ENCODE data around the gene C10orf90.

Gene C10orf90

GRCh38 chr10:126684171-126684745, 13.8 kb upstream of the C10orf90 start:
- Histone ChIP-seq H3K9ac (ENCODE audit: insufficient read length) (no peak overlapping the region), H3K9me3 (ENCODE audit: low read depth, low read length) (no peaks in the 10 kb centered on the region), H3K36me3 (ENCODE audit: insufficient read depth, low read length) (no peaks in the 10 kb centered on the region), H3K4me3 (no peak overlapping the region), H3K27ac (no peak overlapping the region)
- no peak for DNase-seq (ENCODE audit: low read depth, low spot score)
- TF ChIP-seq POLR2AphosphoS5 (IDR thresholded peaks at IDR 0.05; ENCODE audit: borderline replicate concordance, low read depth, low read length), result no peak
- no peak for TF ChIP-seq EZH2 (IDR thresholded peaks at IDR 0.05)
- no peak for TF ChIP-seq FOXP2 (optimal IDR thresholded peaks at IDR 0.05; ENCODE audit: control extremely low read depth, extremely low read length, insufficient read depth)

GRCh38 chr10:126683466-126683865, 13.0 kb upstream of the C10orf90 start:
- Histone ChIP-seq H3K4me3 (no peak overlapping the region), H3K9me3 (ENCODE audit: low read depth, low read length) (no peaks in the 10 kb centered on the region), H3K9ac (ENCODE audit: insufficient read length) (no peak overlapping the region), H3K36me3 (ENCODE audit: insufficient read depth, low read length) (no peaks in the 10 kb centered on the region), H3K27ac (no peak overlapping the region)
- no peak for DNase-seq (ENCODE audit: low read depth, low spot score)
- no peak for TF ChIP-seq POLR2AphosphoS5 (IDR thresholded peaks at IDR 0.05; ENCODE audit: borderline replicate concordance, low read depth, low read length)
- no peak for TF ChIP-seq FOXP2 (optimal IDR thresholded peaks at IDR 0.05; ENCODE audit: control extremely low read depth, extremely low read length, insufficient read depth)
- TF ChIP-seq EZH2 (IDR thresholded peaks at IDR 0.05), result no peak

GRCh38 chr10:126675656-126676438, 5.4 kb upstream of the C10orf90 start:
- Histone ChIP-seq H3K27ac (no peak overlapping the region), H3K36me3 (ENCODE audit: insufficient read depth, low read length) (no peaks in the 10 kb centered on the region), H3K9me3 (ENCODE audit: low read depth, low read length) (no peaks in the 10 kb centered on the region), H3K4me3 (no peak overlapping the region), H3K9ac (ENCODE audit: insufficient read length) (no peak overlapping the region)
- DNase-seq (ENCODE audit: low read depth, low spot score), result no peak
- no peak for TF ChIP-seq FOXP2 (optimal IDR thresholded peaks at IDR 0.05; ENCODE audit: control extremely low read depth, extremely low read length, insufficient read depth)
- TF ChIP-seq POLR2AphosphoS5 (IDR thresholded peaks at IDR 0.05; ENCODE audit: borderline replicate concordance, low read depth, low read length), result no peak
- TF ChIP-seq EZH2 (IDR thresholded peaks at IDR 0.05), result no peak

GRCh38 chr10:126674741-126675515, 4.4 kb upstream of the C10orf90 start:
- Histone ChIP-seq H3K4me3 (no peak overlapping the region), H3K9me3 (ENCODE audit: low read depth, low read length) (no peaks in the 10 kb centered on the region), H3K9ac (ENCODE audit: insufficient read length) (no peak overlapping the region), H3K27ac (no peak overlapping the region), H3K36me3 (ENCODE audit: insufficient read depth, low read length) (no peaks in the 10 kb centered on the region)
- TF ChIP-seq FOXP2 (optimal IDR thresholded peaks at IDR 0.05; ENCODE audit: control extremely low read depth, extremely low read length, insufficient read depth) (no peak), POLR2AphosphoS5 (IDR thresholded peaks at IDR 0.05; ENCODE audit: borderline replicate concordance, low read depth, low read length) (no peak), EZH2 (IDR thresholded peaks at IDR 0.05) (no peak)
- no peak for DNase-seq (ENCODE audit: low read depth, low spot score)

- no peak overlapping the region for H3K4me3 ChIP-seq
- H3K9me3 ChIP-seq (ENCODE audit: low read depth, low read length), result no peaks in the 10 kb centered on the region
- TF ChIP-seq FOXP2 (optimal IDR thresholded peaks at IDR 0.05; ENCODE audit: control extremely low read depth, extremely low read length, insufficient read depth), result no peak
- DNase-seq (ENCODE audit: low read depth, low spot score), result no peak
- no peaks in the 10 kb centered on the region for H3K36me3 ChIP-seq (ENCODE audit: insufficient read depth, low read length)
- no peak overlapping the region for H3K9ac ChIP-seq (ENCODE audit: insufficient read length)
- no peak overlapping the region for H3K27ac ChIP-seq
These were observed 3.1 kb upstream of the C10orf90 start for GRCh38 chr10:126673565-126673964.

- Histone ChIP-seq H3K36me3 (ENCODE audit: insufficient read depth, low read length) (no peaks in the 10 kb centered on the region), H3K27ac (no peak overlapping the region), H3K4me3 (no peak overlapping the region), H3K9me3 (ENCODE audit: low read depth, low read length) (no peaks in the 10 kb centered on the region), H3K9ac (ENCODE audit: insufficient read length) (no peak overlapping the region)
- TF ChIP-seq POLR2AphosphoS5 (IDR thresholded peaks at IDR 0.05; ENCODE audit: borderline replicate concordance, low read depth, low read length) (no peak), FOXP2 (optimal IDR thresholded peaks at IDR 0.05; ENCODE audit: control extremely low read depth, extremely low read length, insufficient read depth) (no peak), EZH2 (IDR thresholded peaks at IDR 0.05) (no peak)
- DNase-seq (ENCODE audit: low read depth, low spot score), result no peak
These were observed 996 bp upstream of the C10orf90 start for GRCh38 chr10:126671402-126671975.

GRCh38 chr10:126670895-126671261, 385 bp upstream of the C10orf90 start:
- TF ChIP-seq FOXP2 (optimal IDR thresholded peaks at IDR 0.05; ENCODE audit: control extremely low read depth, extremely low read length, insufficient read depth), result no peak
- no peak for TF ChIP-seq POLR2AphosphoS5 (IDR thresholded peaks at IDR 0.05; ENCODE audit: borderline replicate concordance, low read depth, low read length)
- no peak for TF ChIP-seq EZH2 (IDR thresholded peaks at IDR 0.05)
- Histone ChIP-seq H3K27ac (no peak overlapping the region), H3K4me3 (no peak overlapping the region), H3K9ac (ENCODE audit: insufficient read length) (no peak overlapping the region), H3K9me3 (ENCODE audit: low read depth, low read length) (no peaks in the 10 kb centered on the region), H3K36me3 (ENCODE audit: insufficient read depth, low read length) (no peaks in the 10 kb centered on the region)
- no peak for DNase-seq (ENCODE audit: low read depth, low spot score)

GRCh38 chr10:126669168-126669567, 1.3 kb downstream of the C10orf90 start:
- Histone ChIP-seq H3K36me3 (ENCODE audit: insufficient read depth, low read length) (no peaks in the 10 kb centered on the region), H3K9ac (ENCODE audit: insufficient read length) (no peak overlapping the region), H3K27ac (no peak overlapping the region), H3K4me3 (no peak overlapping the region), H3K9me3 (ENCODE audit: low read depth, low read length) (no peaks in the 10 kb centered on the region)
- TF ChIP-seq POLR2AphosphoS5 (IDR thresholded peaks at IDR 0.05; ENCODE audit: borderline replicate concordance, low read depth, low read length) (no peak), FOXP2 (optimal IDR thresholded peaks at IDR 0.05; ENCODE audit: control extremely low read depth, extremely low read length, insufficient read depth) (no peak), EZH2 (IDR thresholded peaks at IDR 0.05) (no peak)
- DNase-seq (ENCODE audit: low read depth, low spot score), result no peak
